KMS-11 (cell line): Measurements from ENCODE around the gene SLC7A4.

Experiments
- H2AFZ ChIP-seq: fragments of 200-600 bp; sonication (generic); 2 replicates; pipeline ENCODE4 v1.6.1; 2016; ENCODE audit warnings: antibody characterized with exemption, mixed run types, low read depth
- H3K27ac ChIP-seq: fragments of 200-600 bp; sonication (generic); 2 replicates; pipeline ENCODE4 v1.6.1; 2016; ENCODE audit warnings: mild to moderate bottlenecking, mixed run types
- H3K27me3 ChIP-seq: fragments of 200-600 bp; sonication (generic); 2 replicates; pipeline ENCODE4 v1.6.1; 2017; ENCODE audit warnings: mild to moderate bottlenecking, low read depth, mixed run types, moderate library complexity; ENCODE audit not compliant: insufficient read depth
- H3K36me3 ChIP-seq: fragments of 200-600 bp; sonication (generic); 2 replicates; pipeline ENCODE4 v1.6.1; 2017; ENCODE audit warnings: mild to moderate bottlenecking, mixed run types; ENCODE audit not compliant: insufficient read depth
- H3K4me1 ChIP-seq: fragments of 200-600 bp; sonication (generic); 2 replicates; pipeline ENCODE4 v1.6.1; 2016; ENCODE audit warnings: mild to moderate bottlenecking, low read depth, mixed run types; ENCODE audit not compliant: poor library complexity, severe bottlenecking
- H3K4me2 ChIP-seq: fragments of 200-600 bp; sonication (generic); 2 replicates; pipeline ENCODE4 v1.7.0; 2016; ENCODE audit warnings: mild to moderate bottlenecking, mixed run types
- H3K4me3 ChIP-seq: fragments of 200-600 bp; sonication (generic); IDR thresholded peaks from 2 replicates; pipeline ENCODE4 v1.6.1; 2017; ENCODE audit warnings: low read depth, low read length, mixed read lengths; ENCODE audit not compliant: insufficient read depth
- H3K79me2 ChIP-seq: fragments of 200-600 bp; sonication (generic); 2 replicates; pipeline ENCODE4 v1.6.1; 2016; ENCODE audit warnings: low read depth, mixed run types; ENCODE audit not compliant: insufficient read depth
- H3K9ac ChIP-seq: fragments of 200-600 bp; sonication (generic); 2 replicates; pipeline ENCODE4 v1.6.1; 2016; ENCODE audit warnings: mild to moderate bottlenecking, mixed run types
- H4K20me1 ChIP-seq: fragments of 200-600 bp; sonication (generic); 2 replicates; pipeline ENCODE4 v1.6.1; 2016; ENCODE audit warnings: mild to moderate bottlenecking, mixed run types; ENCODE audit not compliant: insufficient read depth
- TF ChIP-seq, protein P1 (sequence below): fragments of 200-600 bp; sonication (generic); conservative IDR thresholded peaks from 2 replicates; pipeline ENCODE4 v1.6.1; 2017; ENCODE audit warnings: low read depth, mild to moderate bottlenecking, antibody characterized with exemption, low read length, moderate library complexity, mixed read lengths

The SLC7A4 gene

DNA sequence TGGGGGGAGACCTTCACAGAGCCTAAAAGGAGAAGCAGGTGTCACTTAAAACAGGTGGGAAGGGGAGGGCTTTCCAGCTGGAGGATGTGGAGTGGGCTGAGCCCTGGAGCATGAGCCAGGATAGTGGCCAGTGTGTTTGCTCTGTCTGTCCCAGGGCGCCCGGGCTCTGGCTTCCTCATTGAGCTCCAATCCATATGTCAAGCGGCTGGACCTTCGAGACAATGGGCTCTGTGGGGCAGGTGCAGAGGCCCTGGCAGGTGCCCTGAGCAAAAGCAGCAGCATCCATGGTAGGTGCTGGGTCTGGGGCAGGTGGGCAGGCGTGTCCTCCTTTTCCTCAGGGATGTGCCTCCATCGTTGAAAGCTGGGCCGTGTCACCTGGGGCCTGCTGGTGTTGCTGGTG, 15.4 kb upstream of the SLC7A4 start:
- Histone ChIP-seq H3K4me3 (no peak overlapping the region), H3K4me2 (no peak overlapping the region), H3K27me3 (no peaks in the 10 kb centered on the region; the same call in 1 of the 2 replicates), H3K9ac (no peak overlapping the region), H3K36me3 (no peaks in the 10 kb centered on the region), H3K79me2 (no peaks in the 10 kb centered on the region), H2AFZ (no peak overlapping the region), H3K4me1 (peaks cover 7% of the 10 kb centered on the region), H4K20me1 (no peaks in the 10 kb centered on the region), H3K27ac (no peak overlapping the region)
- TF ChIP-seq, protein P1, sequence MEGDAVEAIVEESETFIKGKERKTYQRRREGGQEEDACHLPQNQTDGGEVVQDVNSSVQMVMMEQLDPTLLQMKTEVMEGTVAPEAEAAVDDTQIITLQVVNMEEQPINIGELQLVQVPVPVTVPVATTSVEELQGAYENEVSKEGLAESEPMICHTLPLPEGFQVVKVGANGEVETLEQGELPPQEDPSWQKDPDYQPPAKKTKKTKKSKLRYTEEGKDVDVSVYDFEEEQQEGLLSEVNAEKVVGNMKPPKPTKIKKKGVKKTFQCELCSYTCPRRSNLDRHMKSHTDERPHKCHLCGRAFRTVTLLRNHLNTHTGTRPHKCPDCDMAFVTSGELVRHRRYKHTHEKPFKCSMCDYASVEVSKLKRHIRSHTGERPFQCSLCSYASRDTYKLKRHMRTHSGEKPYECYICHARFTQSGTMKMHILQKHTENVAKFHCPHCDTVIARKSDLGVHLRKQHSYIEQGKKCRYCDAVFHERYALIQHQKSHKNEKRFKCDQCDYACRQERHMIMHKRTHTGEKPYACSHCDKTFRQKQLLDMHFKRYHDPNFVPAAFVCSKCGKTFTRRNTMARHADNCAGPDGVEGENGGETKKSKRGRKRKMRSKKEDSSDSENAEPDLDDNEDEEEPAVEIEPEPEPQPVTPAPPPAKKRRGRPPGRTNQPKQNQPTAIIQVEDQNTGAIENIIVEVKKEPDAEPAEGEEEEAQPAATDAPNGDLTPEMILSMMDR, result no peak

DNA sequence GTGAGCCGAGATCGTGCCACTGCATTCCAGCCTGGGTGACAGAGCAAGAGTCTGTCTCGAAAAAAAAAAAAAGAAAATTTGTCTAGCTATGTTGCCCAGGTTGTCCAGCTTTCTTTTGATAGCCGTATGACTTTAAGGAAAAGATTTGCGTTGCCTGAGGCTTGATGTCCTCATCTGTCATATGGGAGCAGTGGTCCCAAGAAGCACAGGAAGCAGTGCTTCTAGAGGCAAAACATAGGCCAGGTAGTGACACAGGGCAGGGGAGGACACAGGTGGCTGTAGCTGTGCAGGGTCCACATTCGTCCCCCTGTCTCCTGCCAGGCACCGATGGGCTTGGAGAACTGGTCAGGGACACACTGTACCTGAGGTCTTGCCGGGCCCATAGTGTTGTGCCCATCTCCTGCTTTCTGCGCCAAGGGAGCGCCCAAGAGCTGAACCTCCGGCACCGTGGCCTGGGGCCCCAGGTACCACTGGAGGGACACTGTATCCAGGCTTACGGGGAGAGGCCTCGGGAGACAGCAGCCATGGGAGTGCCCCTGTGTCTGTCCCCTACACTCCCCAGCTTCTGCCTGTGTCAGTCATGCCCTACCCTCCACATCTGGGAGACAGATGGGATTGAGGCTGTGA, 14.8 kb upstream of the SLC7A4 start:
- H3K4me1 ChIP-seq, result peaks cover 7% of the 10 kb centered on the region
- no peak overlapping the region for H3K9ac ChIP-seq
- no peaks in the 10 kb centered on the region for H3K36me3 ChIP-seq
- H3K4me2 ChIP-seq, result no peak overlapping the region
- H3K27ac ChIP-seq, result no peak overlapping the region
- H3K79me2 ChIP-seq, result no peaks in the 10 kb centered on the region
- TF ChIP-seq, protein P1, result no peak
- no peak overlapping the region for H3K4me3 ChIP-seq
- H3K27me3 ChIP-seq, result no peaks in the 10 kb centered on the region; the same call in 1 of the 2 replicates
- H2AFZ ChIP-seq, result no peak overlapping the region
- no peaks in the 10 kb centered on the region for H4K20me1 ChIP-seq

DNA sequence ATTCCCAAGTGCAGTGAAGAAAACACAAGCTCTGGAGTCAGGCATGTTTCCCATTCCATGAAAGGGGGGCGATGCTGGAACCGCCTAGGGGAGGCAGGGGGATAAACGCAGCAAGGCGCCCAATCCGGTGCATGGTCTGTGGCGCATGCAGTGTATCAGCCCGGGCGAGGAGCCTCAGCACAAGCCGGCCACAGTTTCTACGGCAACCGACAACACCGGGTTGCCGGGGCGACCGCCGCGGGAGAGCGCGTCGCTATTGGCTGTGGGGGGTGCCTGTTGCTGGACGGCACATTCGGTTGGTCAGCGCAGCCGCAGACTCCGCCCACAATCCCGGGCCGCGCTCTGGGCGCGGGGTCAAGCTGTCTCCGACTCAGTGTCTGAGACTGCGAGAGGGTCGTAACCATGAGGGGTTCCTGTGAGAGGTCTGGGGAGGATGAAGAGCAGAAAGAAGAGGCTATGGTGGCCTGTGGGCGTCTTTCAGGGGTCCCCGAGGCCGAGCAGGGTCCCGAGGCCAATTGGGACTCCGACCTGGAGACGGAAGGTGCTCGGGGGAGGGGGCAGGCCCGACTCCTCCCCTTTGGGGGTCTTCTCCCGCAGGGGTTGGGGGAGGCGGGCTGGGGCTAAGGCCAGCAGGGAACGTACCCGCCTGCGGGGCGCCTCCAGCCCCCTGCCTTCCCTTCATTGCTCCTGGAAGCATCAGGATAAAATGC, 13.4 kb upstream of the SLC7A4 start, which contains the start of gene LRRC74B:
Gene LRRC74B (plus strand): TSS at position 362 of the 710 bp plus-strand sequence. CDS start 41 bp downstream, at position 403.
- H2AFZ ChIP-seq, result peak within 1 kb of the TSS; percentile 80; the same call in 1 of the 2 replicates
- no peaks in the 10 kb centered on the region; the same call in 1 of the 2 replicates for H3K27me3 ChIP-seq
- H4K20me1 ChIP-seq, result no peaks in the 10 kb centered on the region
- peak within 1 kb of the TSS; percentile 75 for H3K4me2 ChIP-seq
- H3K27ac ChIP-seq, result no peak within 1 kb of the TSS
- no peaks in the 10 kb centered on the region for H3K79me2 ChIP-seq
- no peak within 1 kb of the TSS for H3K4me3 ChIP-seq
- H3K9ac ChIP-seq, result peak within 1 kb of the TSS; percentile 45; the same call in 1 of the 2 replicates
- TF ChIP-seq, protein P1, result no peak
- H3K36me3 ChIP-seq, result no peaks in the 10 kb centered on the region
- H3K4me1 ChIP-seq, result peaks cover 7% of the 10 kb centered on the region

DNA sequence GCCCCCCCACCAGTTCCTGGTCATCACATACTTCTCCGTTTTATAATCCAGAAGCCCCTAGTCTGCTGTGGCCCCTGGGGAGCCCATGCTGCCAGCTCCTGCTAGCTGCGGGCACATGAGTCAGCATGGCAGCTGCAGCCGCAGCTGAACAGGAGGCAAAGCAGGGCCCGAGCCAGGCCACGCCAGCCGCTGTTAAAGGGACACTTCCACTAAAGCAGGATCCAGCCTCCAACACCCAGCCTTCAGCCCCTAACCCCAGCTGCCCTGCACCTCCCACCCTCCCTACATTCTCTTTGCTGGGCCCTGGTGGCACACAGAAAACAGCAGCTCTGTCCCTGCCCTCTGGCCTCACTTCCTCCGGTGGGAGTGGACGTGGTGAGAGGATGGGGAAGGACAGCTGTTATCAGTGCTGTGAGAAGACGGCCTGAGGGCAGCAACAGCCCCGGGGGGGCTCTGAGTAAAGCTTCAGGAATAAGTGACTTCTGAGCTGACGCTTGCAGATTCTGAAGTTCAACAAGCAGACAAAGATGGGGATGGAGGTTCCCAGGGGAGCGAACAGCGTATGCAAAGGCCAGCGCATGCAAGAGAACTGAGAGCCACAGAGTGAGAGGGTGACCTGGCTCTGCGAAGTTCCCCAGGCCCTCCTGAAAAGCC, 12.7 kb upstream of the SLC7A4 start:
- H3K4me3 ChIP-seq, result no peak overlapping the region
- TF ChIP-seq, protein P1, result no peak
- H2AFZ ChIP-seq, result peak overlapping the region; percentile 80; the same call in 1 of the 2 replicates
- no peak overlapping the region; the same call in 1 of the 2 replicates for H3K9ac ChIP-seq
- no peaks in the 10 kb centered on the region for H3K36me3 ChIP-seq
- H4K20me1 ChIP-seq, result no peaks in the 10 kb centered on the region
- H3K27me3 ChIP-seq, result no peaks in the 10 kb centered on the region; the same call in 1 of the 2 replicates
- no peak overlapping the region for H3K27ac ChIP-seq
- H3K4me1 ChIP-seq, result peaks cover 7% of the 10 kb centered on the region
- peak overlapping the region; percentile 75 for H3K4me2 ChIP-seq
- no peaks in the 10 kb centered on the region for H3K79me2 ChIP-seq
